Naive thymus-derived CD8-positive, alpha-beta T cell (primary cell): ENCODE data around the gene CARNS1. TPM values are rescaled to one million over a fixed set of nuclear protein-coding genes. Genes with fewer than 3 reads are reported as not detected.

Experiments used
- ATAC-seq, 2 donors: fragments of 150-1000 bp; cut with Tn5 transposase in 1 of 2; sonication (Bioruptor Pico), chemical (Tn5 transposase) in 1 of 2; 1 replicate in 1 of 2; 2 replicates in 1 of 2; pipeline ENCODE4 v1.10.0; 2021; ENCODE audit warnings: mild to moderate bottlenecking in 2 of 2, moderate library complexity in 2 of 2
- POLR2A ChIA-PET: fragments of 350-600 bp; sonication (Branson Sonifier 250); formaldehyde crosslinking; loops from one replicate; lab custom pipeline; 2021; ENCODE audit warnings: antibody characterized with exemption; lab: Charles Lee
- DNase-seq, 10 donors: peaks; one replicate each; pipeline versions ENCODE4 v3.0.0 to v3.0.0-alpha.2; 2020 to 2022
- H3K27ac Mint-ChIP-seq, 10 donors: one replicate each; pipeline ENCODE4 v1.8.0; 2020 to 2022; ENCODE audit warnings: mild to moderate bottlenecking in 10 of 10, mixed read lengths in 10 of 10, moderate library complexity in 4 of 10, inconsistent platforms in 1 of 10
- H3K27me3 Mint-ChIP-seq, 5 donors: one replicate each; pipeline ENCODE4 v1.8.0; 2021 to 2022; ENCODE audit warnings: mixed read lengths in 5 of 5
- H3K36me3 Mint-ChIP-seq, 3 donors: one replicate each; pipeline ENCODE4 v1.8.0; 2020 to 2022; ENCODE audit warnings: mixed read lengths in 3 of 3, mild to moderate bottlenecking in 2 of 3, inconsistent platforms in 1 of 3
- H3K4me1 Mint-ChIP-seq, 4 donors: one replicate each; pipeline ENCODE4 v1.8.0; 2021 to 2022; ENCODE audit warnings: mixed read lengths in 4 of 4
- H3K4me3 Mint-ChIP-seq, 10 donors: one replicate each; pipeline ENCODE4 v1.8.0; 2020 to 2022; ENCODE audit warnings: mild to moderate bottlenecking in 10 of 10, mixed read lengths in 10 of 10, moderate library complexity in 6 of 10, inconsistent platforms in 1 of 10
- H3K9me3 Mint-ChIP-seq, 9 donors: one replicate each; pipeline ENCODE4 v1.8.0; 2020 to 2022; ENCODE audit warnings: mixed read lengths in 9 of 9, mild to moderate bottlenecking in 3 of 9, inconsistent platforms in 1 of 9, moderate library complexity in 1 of 9
- polyA plus RNA-seq, 3 donors: library from polyadenylated mRNA; unstranded; fragments of 300-500 nt; fragmentation: Illumina TruSeq; gene quantifications; one replicate each; pipeline ENCODE4 v1.2.3, GENCODE V29; 2021
- total RNA-seq, 8 experiments: library from RNA in 2 of 8; stranded (reverse) in 2 of 8; gene quantifications; one replicate each; pipeline ENCODE4 v1.2.3 and lab custom pipeline; 2021 to 2026

CARNS1 gene
- total and polyA plus RNA-seq, 5 experiments from 2014 or later = 2.2 to 21.2 (median 3.7) TPM

- peak within 1 kb of the TSS; percentile 81 to 90 (median 87) for H3K4me3 Mint-ChIP-seq
- peaks cover 30 to 47% (median 43%) of the 10 kb centered on the region in 4 donors for H3K4me1 Mint-ChIP-seq
- ATAC-seq (peak; percentile 81 to 84), DNase-seq (peak; percentile 85 to 95 (median 90))
- H3K27ac Mint-ChIP-seq = peak within 1 kb of the TSS; percentile 68 to 93 (median 88)
- no peaks in the 10 kb centered on the region for H3K9me3 Mint-ChIP-seq
- H3K27me3 Mint-ChIP-seq = no peaks in the 10 kb centered on the region
- POLR2A ChIA-PET = interaction anchor here (0.9 to 25.5 kb wide), 20 partner anchors 9 to 152 kb away, joined by 3 to 2390 read pairs (median 7); partner anchors contain the start of genes AIP, CARNS1, CDK2AP2 and CLCF1
- peaks cover 0 to 4% (median 0%) of the 10 kb centered on the region in 3 donors for H3K36me3 Mint-ChIP-seq
Measured at GRCh38 chr11:67391304-67392182, 23.9 kb upstream of the CARNS1 start, which contains the start of gene RAD9A. Gene RAD9A (plus strand): TSS chr11:67391986. CDS start chr11:67392045, 59 bp downstream.

- H3K4me3 Mint-ChIP-seq = peak overlapping the region; percentile 81 to 90 (median 87)
- peaks cover 34 to 54% (median 49%) of the 10 kb centered on the region in 4 donors for H3K4me1 Mint-ChIP-seq
- H3K27me3 Mint-ChIP-seq = no peaks in the 10 kb centered on the region
- H3K27ac Mint-ChIP-seq = peak overlapping the region; percentile 39 to 93 (median 80)
- DNase-seq = no peak
- peaks cover 0 to 8% (median 0%) of the 10 kb centered on the region in 3 donors for H3K36me3 Mint-ChIP-seq
- no peaks in the 10 kb centered on the region for H3K9me3 Mint-ChIP-seq
- ATAC-seq = no peak
- POLR2A ChIA-PET = interaction anchor here (0.9 to 25.5 kb wide), 19 partner anchors 10 to 152 kb away, joined by 3 to 2390 read pairs (median 7); partner anchors contain the start of genes AIP, CARNS1, CDK2AP2 and CLCF1
Measured at GRCh38 chr11:67392183-67392715, 23.2 kb upstream of the CARNS1 start.

GRCh38 chr11:67393437-67393836, 22.0 kb upstream of the CARNS1 start:
- Mint-ChIP-seq H3K4me1 (peaks cover 34 to 66% (median 59%) of the 10 kb centered on the region in 4 donors), H3K9me3 (no peaks in the 10 kb centered on the region), H3K27ac (peak overlapping the region in 1 of 10 donors; percentile 55), H3K36me3 (peaks cover 0 to 20% (median 1%) of the 10 kb centered on the region in 3 donors), H3K4me3 (peak overlapping the region in 9 of 10 donors; percentile 60 to 90 (median 83)), H3K27me3 (no peaks in the 10 kb centered on the region)
- DNase-seq (no peak), ATAC-seq (no peak)
- POLR2A ChIA-PET = interaction anchor here (0.7 to 25.5 kb wide), 7 partner anchors 9 to 834 kb away, joined by 3 to 2390 read pairs (median 28); partner anchors contain the start of genes AIP, CARNS1, PPP1CA and PTPRCAP

- no peaks in the 10 kb centered on the region for H3K9me3 Mint-ChIP-seq
- H3K36me3 Mint-ChIP-seq = peaks cover 0 to 23% (median 1%) of the 10 kb centered on the region in 3 donors
- POLR2A ChIA-PET = interaction anchor here (1.1 to 25.5 kb wide), 5 partner anchors 9 to 75 kb away, joined by 3 to 2390 read pairs (median 33); partner anchors contain the start of genes CARNS1, POLD4, PPP1CA and PTPRCAP
- H3K27ac Mint-ChIP-seq = peak overlapping the region in 6 of 10 donors; percentile 22 to 72 (median 56)
- H3K4me1 Mint-ChIP-seq = peaks cover 33 to 65% (median 61%) of the 10 kb centered on the region in 4 donors
- peak overlapping the region; percentile 25 to 83 (median 75) for H3K4me3 Mint-ChIP-seq
- ATAC-seq (no peak), DNase-seq (no peak)
- H3K27me3 Mint-ChIP-seq = no peaks in the 10 kb centered on the region
Measured at GRCh38 chr11:67393990-67394389, 21.5 kb upstream of the CARNS1 start.

- POLR2A ChIA-PET = interaction anchor here (1.1 to 25.5 kb wide), 8 partner anchors 7 to 87 kb away, joined by 3 to 2390 read pairs (median 12); partner anchors contain the start of genes AIP, CARNS1, PPP1CA and PTPRCAP
- no peaks in the 10 kb centered on the region for H3K27me3 Mint-ChIP-seq
- H3K27ac Mint-ChIP-seq = peak overlapping the region in 5 of 10 donors; percentile 69 to 96 (median 80)
- H3K36me3 Mint-ChIP-seq = peaks cover 0 to 34% (median 3%) of the 10 kb centered on the region in 3 donors
- H3K4me3 Mint-ChIP-seq = peak overlapping the region in 3 of 10 donors; percentile 39 to 76 (median 45)
- no peaks in the 10 kb centered on the region for H3K9me3 Mint-ChIP-seq
- ATAC-seq = no peak
- no peak for DNase-seq
- H3K4me1 Mint-ChIP-seq = peaks cover 25 to 68% (median 64%) of the 10 kb centered on the region in 4 donors
Measured at GRCh38 chr11:67395555-67396258, 19.8 kb upstream of the CARNS1 start.

- peak overlapping the region in 5 of 10 donors; percentile 23 to 76 (median 43) for H3K4me3 Mint-ChIP-seq
- H3K27me3 Mint-ChIP-seq = no peaks in the 10 kb centered on the region
- POLR2A ChIA-PET = interaction anchor here (1.0 to 25.5 kb wide), 8 partner anchors 7 to 72 kb away, joined by 3 to 2390 read pairs (median 12); partner anchors contain the start of genes CARNS1, POLD4, PPP1CA and PTPRCAP
- H3K36me3 Mint-ChIP-seq = peaks cover 0 to 34% (median 3%) of the 10 kb centered on the region in 3 donors
- ATAC-seq (no peak), DNase-seq (no peak)
- H3K4me1 Mint-ChIP-seq = peaks cover 22 to 66% (median 61%) of the 10 kb centered on the region in 4 donors
- no peaks in the 10 kb centered on the region for H3K9me3 Mint-ChIP-seq
- H3K27ac Mint-ChIP-seq = peak overlapping the region in 8 of 10 donors; percentile 69 to 96 (median 90)
Measured at GRCh38 chr11:67396259-67396581, 19.3 kb upstream of the CARNS1 start.

GRCh38 chr11:67396587-67397389, 18.7 kb upstream of the CARNS1 start:
- POLR2A ChIA-PET = interaction anchor here (1.0 to 25.5 kb wide), 9 partner anchors 6 to 88 kb away, joined by 3 to 2390 read pairs (median 10); partner anchors contain the start of genes CARNS1, POLD4, PPP1CA and PTPRCAP
- ATAC-seq (peak; percentile 10 to 20), DNase-seq (peak in 5 of 10 donors; percentile 23 to 50 (median 48))
- H3K9me3 Mint-ChIP-seq = no peaks in the 10 kb centered on the region
- peak overlapping the region; percentile 81 to 96 (median 91) for H3K27ac Mint-ChIP-seq
- H3K36me3 Mint-ChIP-seq = peaks cover 0 to 34% (median 3%) of the 10 kb centered on the region in 3 donors
- peaks cover 20 to 63% (median 58%) of the 10 kb centered on the region in 4 donors for H3K4me1 Mint-ChIP-seq
- H3K4me3 Mint-ChIP-seq = peak overlapping the region; percentile 32 to 91 (median 72)
- no peaks in the 10 kb centered on the region for H3K27me3 Mint-ChIP-seq

- peak overlapping the region in 8 of 10 donors; percentile 40 to 76 (median 58) for H3K4me3 Mint-ChIP-seq
- peak overlapping the region; percentile 69 to 96 (median 86) for H3K27ac Mint-ChIP-seq
- ATAC-seq (no peak), DNase-seq (no peak)
- POLR2A ChIA-PET = interaction anchor here (0.7 to 25.5 kb wide), 5 partner anchors 11 to 87 kb away, joined by 5 to 2390 read pairs (median 20); partner anchors contain the start of genes CARNS1, PTPRCAP, RPS6KB2 and TMEM134
- H3K4me1 Mint-ChIP-seq = peaks cover 18 to 65% (median 55%) of the 10 kb centered on the region in 4 donors
- no peaks in the 10 kb centered on the region for H3K9me3 Mint-ChIP-seq
- no peaks in the 10 kb centered on the region for H3K27me3 Mint-ChIP-seq
- H3K36me3 Mint-ChIP-seq = peaks cover 0 to 34% (median 3%) of the 10 kb centered on the region in 3 donors
Measured at GRCh38 chr11:67397536-67397935, 17.9 kb upstream of the CARNS1 start.

GRCh38 chr11:67397986-67398660, 17.4 kb upstream of the CARNS1 start:
- ATAC-seq = no peak
- peaks cover 16 to 65% (median 51%) of the 10 kb centered on the region in 4 donors for H3K4me1 Mint-ChIP-seq
- H3K27me3 Mint-ChIP-seq = no peaks in the 10 kb centered on the region
- peak overlapping the region; percentile 71 to 96 (median 86) for H3K27ac Mint-ChIP-seq
- peak overlapping the region in 9 of 10 donors; percentile 26 to 76 (median 55) for H3K4me3 Mint-ChIP-seq
- peaks cover 0 to 34% (median 3%) of the 10 kb centered on the region in 3 donors for H3K36me3 Mint-ChIP-seq
- no peaks in the 10 kb centered on the region for H3K9me3 Mint-ChIP-seq
- no peak for DNase-seq
- POLR2A ChIA-PET = interaction anchor here (0.7 to 25.5 kb wide), 5 partner anchors 10 to 87 kb away, joined by 5 to 2390 read pairs (median 20); partner anchors contain the start of genes CARNS1, PTPRCAP, RPS6KB2 and TMEM134
